ENCODE results near the gene BBS2. TPM values are rescaled to one million over a fixed set of nuclear protein-coding genes. Genes with fewer than 3 reads are reported as not detected.

Gene BBS2
- total RNA-seq, 1 donor: 36.7 TPM

GRCh38 chr16:56447286-56447685 lies 72.5 kb downstream of the BBS2 start:
- Histone ChIP-seq H3K9me3 (ENCODE audit: low read depth, low read length) (no peaks in the 10 kb centered on the region), H3K4me1 (ENCODE audit: insufficient read depth, low read length) (peaks cover 26% of the 10 kb centered on the region), H3K4me3 (ENCODE audit: low read length) (no peak overlapping the region), H3K27me3 (ENCODE audit: insufficient read depth, low read length) (no peaks in the 10 kb centered on the region)

GRCh38 chr16:56438038-56438437 lies 81.8 kb downstream of the BBS2 start:
- Histone ChIP-seq H3K9me3 (ENCODE audit: low read depth, low read length) (no peaks in the 10 kb centered on the region), H3K4me3 (ENCODE audit: low read length) (no peak overlapping the region), H3K27me3 (ENCODE audit: insufficient read depth, low read length) (no peaks in the 10 kb centered on the region), H3K4me1 (ENCODE audit: insufficient read depth, low read length) (no peaks in the 10 kb centered on the region)

GRCh38 chr16:56436258-56436657 lies 83.6 kb downstream of the BBS2 start:
- no peak overlapping the region for H3K4me3 ChIP-seq (ENCODE audit: low read length)
- H3K9me3 ChIP-seq (ENCODE audit: low read depth, low read length): no peaks in the 10 kb centered on the region
- H3K27me3 ChIP-seq (ENCODE audit: insufficient read depth, low read length): no peaks in the 10 kb centered on the region
- no peaks in the 10 kb centered on the region for H3K4me1 ChIP-seq (ENCODE audit: insufficient read depth, low read length)

Other genes with a start within 250 kb of the BBS2 start
- 193 TPM for gene AMFR, start 94.5 kb downstream of the BBS2 start, total RNA-seq
- gene NUDT21, start 68.7 kb downstream of the BBS2 start, total RNA-seq: 67.6 TPM
- 20.6 TPM for gene OGFOD1, start 68.5 kb downstream of the BBS2 start, total RNA-seq
- gene MT4, start 45.0 kb upstream of the BBS2 start, total RNA-seq: not detected
- 0.31 TPM for gene MT3, start 69.5 kb upstream of the BBS2 start, total RNA-seq
- 10.9 TPM for gene MT2A, start 88.6 kb upstream of the BBS2 start, total RNA-seq
- gene MT1E, start 105.8 kb upstream of the BBS2 start, total RNA-seq: 1.7 TPM
- gene MT1M, start 112.6 kb upstream of the BBS2 start, total RNA-seq: not detected
- not detected for gene MT1A, start 118.6 kb upstream of the BBS2 start, total RNA-seq
- gene MT1B, start 131.9 kb upstream of the BBS2 start, total RNA-seq: not detected
- gene MT1F, start 137.9 kb upstream of the BBS2 start, total RNA-seq: 3.3 TPM
- gene MT1G, start 148.0 kb upstream of the BBS2 start, total RNA-seq: not detected
- gene MT1H, start 149.8 kb upstream of the BBS2 start, total RNA-seq: not detected
- gene MT1X, start 162.4 kb upstream of the BBS2 start, total RNA-seq: 28.8 TPM
- 51.1 TPM for gene NUP93, start 210.1 kb upstream of the BBS2 start, total RNA-seq

Measured in mononuclear cell (primary cell).